ENCODE results near the gene RRP36. TPM values are rescaled to one million over a fixed set of nuclear protein-coding genes. Genes with fewer than 3 reads are reported as not detected.

Gene RRP36
- total and polyA plus RNA-seq, 9 of the 15 experiments (the other 6 are each of a cell fraction or from before 2014, with no cell fraction given) = 27.6 to 150 (median 114) TPM

DNA sequence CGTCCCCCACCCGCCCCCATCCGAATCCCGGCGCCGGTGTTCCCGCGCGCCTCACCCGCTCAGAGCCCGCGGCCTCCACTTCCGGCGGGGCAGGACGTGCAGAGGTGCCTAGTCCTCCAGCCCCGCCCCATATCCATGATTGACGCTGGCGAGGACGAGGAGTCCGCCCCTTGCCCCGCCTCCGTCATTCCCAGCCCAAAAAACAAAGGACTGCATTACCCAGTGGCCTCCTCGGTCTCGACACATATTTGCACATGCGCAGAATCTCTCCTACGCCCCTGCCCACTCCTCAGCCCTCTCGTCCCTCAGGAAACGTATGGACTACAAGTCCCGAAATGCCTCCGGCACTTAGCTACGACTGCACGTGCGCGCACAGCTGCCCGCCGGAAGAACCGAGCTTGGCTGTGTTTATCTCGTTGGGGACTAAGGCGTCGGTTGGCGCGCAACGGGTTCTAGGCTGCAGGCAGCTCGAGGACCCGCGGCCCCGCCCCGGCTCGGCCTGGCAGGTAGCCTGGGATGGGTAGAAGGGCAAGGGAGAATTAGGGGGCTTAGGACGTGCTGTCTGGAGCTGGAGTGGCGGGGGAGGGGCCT, 7.5 kb upstream of the RRP36 start, which contains the start of the genes KLHDC3 and MEA1 (continued):
- TF ChIP-seq CEBPZ (IDR thresholded peaks at IDR 0.05; ENCODE audit: borderline replicate concordance, low read depth, low read length) (no peak), KDM4B (IDR thresholded peaks at IDR 0.05; ENCODE audit: borderline replicate concordance in 2 of 2, low read depth in 1 of 2) (peak in 1 of 2 experiments; percentile 64; a peak in 1 of 4 replicates), CBFA2T2 (conservative IDR thresholded peaks at IDR 0.05) (no peak), MTA1 (IDR thresholded peaks at IDR 0.05; ENCODE audit: borderline replicate concordance) (no peak; the same call in 1 of the 2 replicates), LEF1 (IDR thresholded peaks at IDR 0.05) (peak; percentile 67), SUPT5H (IDR thresholded peaks at IDR 0.05) (peak; percentile 73), ZNF561 (CRISPR knock-in tag; conservative IDR thresholded peaks at IDR 0.05) (no peak), NCOR1 (IDR thresholded peaks at IDR 0.05) (no peak; the same call in 1 of the 2 replicates)
- TF ChIP-seq, protein P1, sequence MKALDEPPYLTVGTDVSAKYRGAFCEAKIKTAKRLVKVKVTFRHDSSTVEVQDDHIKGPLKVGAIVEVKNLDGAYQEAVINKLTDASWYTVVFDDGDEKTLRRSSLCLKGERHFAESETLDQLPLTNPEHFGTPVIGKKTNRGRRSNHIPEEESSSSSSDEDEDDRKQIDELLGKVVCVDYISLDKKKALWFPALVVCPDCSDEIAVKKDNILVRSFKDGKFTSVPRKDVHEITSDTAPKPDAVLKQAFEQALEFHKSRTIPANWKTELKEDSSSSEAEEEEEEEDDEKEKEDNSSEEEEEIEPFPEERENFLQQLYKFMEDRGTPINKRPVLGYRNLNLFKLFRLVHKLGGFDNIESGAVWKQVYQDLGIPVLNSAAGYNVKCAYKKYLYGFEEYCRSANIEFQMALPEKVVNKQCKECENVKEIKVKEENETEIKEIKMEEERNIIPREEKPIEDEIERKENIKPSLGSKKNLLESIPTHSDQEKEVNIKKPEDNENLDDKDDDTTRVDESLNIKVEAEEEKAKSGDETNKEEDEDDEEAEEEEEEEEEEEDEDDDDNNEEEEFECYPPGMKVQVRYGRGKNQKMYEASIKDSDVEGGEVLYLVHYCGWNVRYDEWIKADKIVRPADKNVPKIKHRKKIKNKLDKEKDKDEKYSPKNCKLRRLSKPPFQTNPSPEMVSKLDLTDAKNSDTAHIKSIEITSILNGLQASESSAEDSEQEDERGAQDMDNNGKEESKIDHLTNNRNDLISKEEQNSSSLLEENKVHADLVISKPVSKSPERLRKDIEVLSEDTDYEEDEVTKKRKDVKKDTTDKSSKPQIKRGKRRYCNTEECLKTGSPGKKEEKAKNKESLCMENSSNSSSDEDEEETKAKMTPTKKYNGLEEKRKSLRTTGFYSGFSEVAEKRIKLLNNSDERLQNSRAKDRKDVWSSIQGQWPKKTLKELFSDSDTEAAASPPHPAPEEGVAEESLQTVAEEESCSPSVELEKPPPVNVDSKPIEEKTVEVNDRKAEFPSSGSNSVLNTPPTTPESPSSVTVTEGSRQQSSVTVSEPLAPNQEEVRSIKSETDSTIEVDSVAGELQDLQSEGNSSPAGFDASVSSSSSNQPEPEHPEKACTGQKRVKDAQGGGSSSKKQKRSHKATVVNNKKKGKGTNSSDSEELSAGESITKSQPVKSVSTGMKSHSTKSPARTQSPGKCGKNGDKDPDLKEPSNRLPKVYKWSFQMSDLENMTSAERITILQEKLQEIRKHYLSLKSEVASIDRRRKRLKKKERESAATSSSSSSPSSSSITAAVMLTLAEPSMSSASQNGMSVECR (CRISPR knock-in tag; IDR thresholded peaks at IDR 0.05) = peak; percentile 99
- TF ChIP-seq, protein P2, sequence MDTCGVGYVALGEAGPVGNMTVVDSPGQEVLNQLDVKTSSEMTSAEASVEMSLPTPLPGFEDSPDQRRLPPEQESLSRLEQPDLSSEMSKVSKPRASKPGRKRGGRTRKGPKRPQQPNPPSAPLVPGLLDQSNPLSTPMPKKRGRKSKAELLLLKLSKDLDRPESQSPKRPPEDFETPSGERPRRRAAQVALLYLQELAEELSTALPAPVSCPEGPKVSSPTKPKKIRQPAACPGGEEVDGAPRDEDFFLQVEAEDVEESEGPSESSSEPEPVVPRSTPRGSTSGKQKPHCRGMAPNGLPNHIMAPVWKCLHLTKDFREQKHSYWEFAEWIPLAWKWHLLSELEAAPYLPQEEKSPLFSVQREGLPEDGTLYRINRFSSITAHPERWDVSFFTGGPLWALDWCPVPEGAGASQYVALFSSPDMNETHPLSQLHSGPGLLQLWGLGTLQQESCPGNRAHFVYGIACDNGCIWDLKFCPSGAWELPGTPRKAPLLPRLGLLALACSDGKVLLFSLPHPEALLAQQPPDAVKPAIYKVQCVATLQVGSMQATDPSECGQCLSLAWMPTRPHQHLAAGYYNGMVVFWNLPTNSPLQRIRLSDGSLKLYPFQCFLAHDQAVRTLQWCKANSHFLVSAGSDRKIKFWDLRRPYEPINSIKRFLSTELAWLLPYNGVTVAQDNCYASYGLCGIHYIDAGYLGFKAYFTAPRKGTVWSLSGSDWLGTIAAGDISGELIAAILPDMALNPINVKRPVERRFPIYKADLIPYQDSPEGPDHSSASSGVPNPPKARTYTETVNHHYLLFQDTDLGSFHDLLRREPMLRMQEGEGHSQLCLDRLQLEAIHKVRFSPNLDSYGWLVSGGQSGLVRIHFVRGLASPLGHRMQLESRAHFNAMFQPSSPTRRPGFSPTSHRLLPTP (IDR thresholded peaks at IDR 0.05; ENCODE audit: borderline replicate concordance, extremely low read depth, insufficient read length) = no peak

Measured in K562 (cell line).